Astrocyte of the spinal cord (primary cell): Measurements from ENCODE around the gene OSBPL8.
A peak's percentile ranks its signal among the peaks of the same experiment; 100 is the strongest.
"Not testable (repeated sequence)": the region's sequence is repeated elsewhere in the genome, so short reads cannot be mapped to it uniquely, and the experiment has no call there.

Source experiments
- DNase-seq: peaks from one replicate; pipeline ENCODE4 v3.0.0; 2011; ENCODE audit warnings: low read depth, low spot score
- H3K4me3 ChIP-seq: 2 replicates; pipeline ENCODE4 v1.5.1; 2011; ENCODE audit warnings: low read depth, mild to moderate bottlenecking, low read length, moderate library complexity
- in situ Hi-C: cut with HindIII; loops from 2 replicates; pipeline ENCODE4 v1.10.0; 2017; ENCODE audit warnings: low sequenced_read_pairs
- TF ChIP-seq, protein P1 (sequence below): IDR thresholded peaks from 2 replicates; pipeline ENCODE4 v1.5.1; 2012; ENCODE audit warnings: low read depth, mild to moderate bottlenecking, low read length, inconsistent platforms

Gene OSBPL8

DNA sequence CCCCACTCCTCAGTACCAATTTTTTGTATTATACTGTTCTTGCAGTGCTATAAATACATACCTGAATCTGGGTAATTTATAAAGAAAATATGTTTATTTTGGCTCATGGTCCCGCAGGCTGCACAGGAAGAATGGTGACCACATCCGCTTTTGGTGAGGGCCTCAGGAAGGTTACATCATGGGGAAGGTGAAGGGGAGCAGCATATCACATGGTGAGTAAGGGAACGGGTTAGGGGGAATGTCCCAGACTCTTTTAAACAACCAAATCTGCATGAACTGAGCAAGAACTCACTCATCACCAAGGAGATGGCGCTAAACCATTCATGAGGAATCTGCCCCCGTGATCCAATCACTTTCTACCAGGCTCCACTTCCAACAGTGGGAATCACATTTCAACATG lies 40.0 kb downstream of the OSBPL8 start:
- peak; percentile 63 for DNase-seq

DNA sequence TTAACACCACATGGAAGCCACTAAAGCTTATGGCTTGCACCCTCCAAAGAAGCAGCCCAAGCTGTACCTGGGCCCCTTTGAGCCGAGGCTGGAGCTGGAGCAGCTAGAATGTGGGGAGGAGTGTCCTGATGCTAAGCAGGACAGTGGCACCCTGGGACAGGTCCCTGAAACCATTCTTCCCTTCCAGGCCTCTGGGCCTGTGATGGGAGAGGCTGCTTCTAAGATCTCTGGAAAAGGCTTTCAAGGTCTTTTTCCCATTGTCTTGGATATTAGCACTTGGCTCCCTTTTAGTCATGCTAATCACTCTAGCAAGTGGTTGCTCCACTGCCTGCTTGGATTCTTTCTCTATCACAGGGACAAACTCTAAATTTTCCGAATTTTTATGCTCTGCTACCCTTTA lies 40.9 kb downstream of the OSBPL8 start:
- H3K4me3 ChIP-seq: no peak overlapping the region
- TF ChIP-seq, protein P1, sequence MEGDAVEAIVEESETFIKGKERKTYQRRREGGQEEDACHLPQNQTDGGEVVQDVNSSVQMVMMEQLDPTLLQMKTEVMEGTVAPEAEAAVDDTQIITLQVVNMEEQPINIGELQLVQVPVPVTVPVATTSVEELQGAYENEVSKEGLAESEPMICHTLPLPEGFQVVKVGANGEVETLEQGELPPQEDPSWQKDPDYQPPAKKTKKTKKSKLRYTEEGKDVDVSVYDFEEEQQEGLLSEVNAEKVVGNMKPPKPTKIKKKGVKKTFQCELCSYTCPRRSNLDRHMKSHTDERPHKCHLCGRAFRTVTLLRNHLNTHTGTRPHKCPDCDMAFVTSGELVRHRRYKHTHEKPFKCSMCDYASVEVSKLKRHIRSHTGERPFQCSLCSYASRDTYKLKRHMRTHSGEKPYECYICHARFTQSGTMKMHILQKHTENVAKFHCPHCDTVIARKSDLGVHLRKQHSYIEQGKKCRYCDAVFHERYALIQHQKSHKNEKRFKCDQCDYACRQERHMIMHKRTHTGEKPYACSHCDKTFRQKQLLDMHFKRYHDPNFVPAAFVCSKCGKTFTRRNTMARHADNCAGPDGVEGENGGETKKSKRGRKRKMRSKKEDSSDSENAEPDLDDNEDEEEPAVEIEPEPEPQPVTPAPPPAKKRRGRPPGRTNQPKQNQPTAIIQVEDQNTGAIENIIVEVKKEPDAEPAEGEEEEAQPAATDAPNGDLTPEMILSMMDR: no peak
- no peak for DNase-seq
- in situ Hi-C loops: no loop called here

More for the DNA sequence above, 40.0 kb downstream of the OSBPL8 start:
- no peak overlapping the region for H3K4me3 ChIP-seq
- TF ChIP-seq, protein P1: no peak
- in situ Hi-C loops: no loop called here

DNA sequence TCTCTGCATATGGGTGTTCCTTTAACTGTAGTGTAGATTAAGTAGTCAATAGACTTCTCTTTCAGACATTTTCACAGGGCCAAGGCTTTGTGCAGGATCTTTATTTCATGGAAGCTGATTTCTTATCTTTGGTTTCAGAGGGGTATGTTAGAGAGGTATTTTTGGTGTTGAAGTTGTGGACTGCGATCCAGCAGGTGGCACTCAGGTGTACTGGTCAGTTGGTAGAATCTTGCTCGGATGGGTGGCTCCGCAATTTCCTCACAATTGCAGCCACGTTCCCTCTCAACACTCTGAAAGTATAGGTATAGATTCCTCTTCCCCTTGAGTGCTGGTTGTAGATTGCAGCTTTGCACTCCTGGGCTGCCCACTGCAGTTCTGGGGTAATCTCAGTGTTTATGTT lies 44.3 kb downstream of the OSBPL8 start:
- no peak for DNase-seq
- TF ChIP-seq, protein P1: no peak
- in situ Hi-C loops: no loop called here
- no peak overlapping the region for H3K4me3 ChIP-seq

DNA sequence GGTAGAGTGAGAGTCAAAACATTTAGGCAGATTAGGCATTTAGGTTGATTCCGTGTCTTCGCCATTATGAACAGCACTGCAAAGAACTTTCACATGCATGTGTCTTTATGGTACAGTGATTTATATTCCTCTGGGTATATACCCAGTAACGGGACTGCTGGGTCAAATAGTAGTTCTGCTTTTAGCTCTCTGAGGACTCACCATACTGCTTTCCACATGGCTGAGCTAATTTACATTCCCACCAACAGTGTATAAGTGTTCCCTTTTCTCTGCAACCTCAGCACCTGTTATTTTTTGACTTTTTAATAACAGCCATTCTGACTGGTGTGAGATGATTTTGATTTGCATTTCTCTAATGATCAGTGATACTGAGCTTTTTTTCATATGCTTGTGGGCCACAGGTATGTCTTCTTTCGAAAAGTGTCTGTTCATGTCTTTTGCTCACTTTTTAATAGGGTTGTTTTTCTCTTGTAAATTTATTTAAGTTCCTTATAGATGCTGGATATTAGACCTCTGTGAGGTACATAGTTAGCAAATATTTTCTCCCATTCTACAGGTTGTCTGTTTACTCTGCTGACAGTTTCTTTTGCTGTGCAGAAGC lies 48.4 kb downstream of the OSBPL8 start:
- H3K4me3 ChIP-seq, in situ Hi-C loops, DNase-seq: not testable (repeated sequence)

DNA sequence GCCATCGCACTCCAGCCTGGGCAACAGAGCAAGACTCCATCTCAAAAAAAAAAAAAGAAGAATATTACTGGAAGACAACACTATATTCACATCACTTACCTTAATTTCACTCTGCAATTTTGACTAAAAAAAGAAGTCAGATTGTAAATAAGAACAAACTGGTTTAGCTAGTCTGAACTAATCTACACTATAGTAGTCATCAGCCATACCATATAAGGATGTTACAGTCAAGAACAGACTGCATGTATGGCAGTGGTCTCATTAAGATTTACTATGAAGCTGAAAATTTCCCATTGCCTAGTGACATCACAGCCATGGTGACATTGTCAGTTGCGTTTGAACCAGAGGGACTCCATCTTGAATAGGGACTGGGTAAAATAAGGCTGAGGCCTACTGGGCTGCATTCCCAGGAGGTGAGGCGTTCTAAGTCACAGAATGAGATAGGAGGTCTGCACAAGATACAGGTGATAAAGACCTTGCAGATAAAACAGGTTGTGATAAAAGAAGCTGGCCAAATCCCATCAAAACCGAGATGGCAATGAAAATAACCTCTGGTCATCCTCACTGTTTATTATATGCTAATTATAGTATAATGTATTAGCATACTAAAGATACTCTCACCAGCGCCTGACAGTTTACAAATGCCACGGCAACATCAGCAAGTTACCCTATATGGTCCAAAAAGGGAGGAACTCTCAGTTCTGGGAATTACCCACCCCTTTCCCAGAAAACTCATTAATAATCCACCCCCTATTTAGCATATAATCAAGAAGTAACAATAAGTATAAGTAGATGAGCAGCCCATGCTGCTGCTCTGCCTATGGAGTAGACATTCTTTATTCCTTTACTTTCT lies 51.2 kb downstream of the OSBPL8 start:
- TF ChIP-seq, protein P1: no peak
- in situ Hi-C loops: no loop called here
- DNase-seq: no peak
- H3K4me3 ChIP-seq: no peak overlapping the region

DNA sequence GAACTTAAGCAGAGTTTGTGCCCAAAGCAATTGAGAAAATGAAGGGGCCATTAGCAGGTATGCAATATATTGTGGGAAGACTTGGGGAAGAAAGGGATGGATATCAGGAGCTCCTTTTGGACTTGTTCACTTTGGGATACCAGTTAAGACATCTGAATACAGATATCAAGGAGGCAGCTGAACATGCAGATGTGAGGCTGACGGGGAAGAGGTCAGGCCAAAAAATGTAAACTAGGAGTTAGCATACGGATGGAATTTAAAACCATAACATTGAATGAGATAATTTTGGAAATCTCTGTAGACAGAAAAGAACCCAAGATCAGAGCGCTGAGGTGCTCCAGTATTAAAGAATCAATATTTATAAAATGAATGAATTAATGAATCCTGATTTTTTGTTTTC lies 53.4 kb downstream of the OSBPL8 start:
- in situ Hi-C loops: no loop called here
- no peak for DNase-seq
- TF ChIP-seq, protein P1: no peak
- no peak overlapping the region for H3K4me3 ChIP-seq

DNA sequence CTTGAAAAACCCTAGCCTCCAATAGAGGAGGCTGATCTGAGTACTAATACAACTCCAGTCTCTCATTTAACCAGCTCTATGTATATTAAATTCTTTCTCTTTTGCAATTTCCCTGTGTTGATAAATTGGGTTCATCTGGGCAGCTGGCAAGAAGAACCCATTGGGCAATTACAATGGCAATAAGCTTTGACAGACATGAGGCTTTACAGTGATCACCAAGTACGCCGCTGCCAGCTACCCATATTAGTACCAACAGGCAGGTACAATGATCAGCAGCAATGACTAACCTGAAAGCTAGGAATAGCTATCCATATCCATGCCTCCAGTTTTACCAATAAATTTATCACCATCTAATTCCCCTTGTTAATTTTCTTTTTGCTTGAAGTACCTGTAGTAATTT lies 54.5 kb downstream of the OSBPL8 start:
- no peak overlapping the region for H3K4me3 ChIP-seq
- DNase-seq: no peak
- in situ Hi-C loops: no loop called here
- TF ChIP-seq, protein P1: no peak
